Measurements from ENCODE around the gene MYEOV. TPM values are rescaled to one million over a fixed set of nuclear protein-coding genes. Genes with fewer than 3 reads are reported as not detected.

The MYEOV gene
- total and polyA plus RNA-seq, 2 of the 8 experiments (the other 6 are each of a cell fraction or from before 2014, with no cell fraction given) = 0.44 to 0.67 TPM

DNA sequence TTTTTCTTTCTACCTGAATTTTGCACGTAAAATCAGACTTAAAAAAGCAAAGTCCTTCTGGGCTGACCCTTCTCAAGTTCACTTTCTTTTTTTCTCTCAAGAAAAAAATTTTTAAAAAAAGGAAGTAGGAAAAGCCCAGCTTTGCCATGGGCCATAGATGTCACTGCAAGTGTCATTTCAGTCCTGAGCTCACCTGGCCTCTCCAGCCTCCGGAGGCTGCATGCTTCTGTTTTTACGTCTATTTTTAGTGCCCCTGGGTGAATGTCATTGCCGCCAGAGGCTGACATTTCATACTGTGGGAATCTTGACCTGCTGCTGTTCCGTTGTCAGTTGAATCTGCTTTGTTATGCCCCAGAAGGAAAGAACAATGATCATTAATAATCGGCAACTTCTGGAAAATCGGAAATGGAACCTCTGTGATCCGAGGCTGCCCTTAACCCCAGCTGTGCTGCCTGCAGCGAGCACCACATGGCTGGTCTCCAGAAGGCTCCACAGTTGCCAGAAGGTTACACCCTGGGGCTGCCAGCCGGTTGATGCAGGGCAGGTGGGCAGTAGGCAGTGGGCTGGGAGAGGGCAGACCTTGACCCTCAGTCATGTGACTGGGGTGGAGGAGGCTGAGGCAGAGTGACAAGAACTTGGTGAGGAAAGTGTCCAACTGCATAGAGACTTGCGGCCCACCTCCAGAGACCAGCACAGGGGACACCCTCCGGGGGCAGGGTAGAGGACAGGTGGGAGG lies 16.7 kb upstream of the MYEOV start:
- no peak overlapping the region for H3K4ac ChIP-seq (replicated peaks; ENCODE audit: insufficient read length, low read depth, low read length)
- peaks cover 13% of the 10 kb centered on the region for H3K23me2 ChIP-seq (ENCODE audit: low read depth, low read length)
- H3K27me3 ChIP-seq (replicated peaks in 1 of 4; ENCODE audit: control insufficient read depth in 3 of 4, extremely low read depth in 1 of 4, insufficient read depth in 3 of 4, low read length in 3 of 4) = no peaks in the 10 kb centered on the region; a peak in 3 of 7 replicates
- H4K91ac ChIP-seq (replicated peaks; ENCODE audit: insufficient read length, low read length) = no peak overlapping the region
- H4K5ac ChIP-seq (ENCODE audit: insufficient read length, low read depth, low read length) = no peak overlapping the region
- no peaks in the 10 kb centered on the region for H3K9me3 ChIP-seq (ENCODE audit: insufficient read depth in 2 of 2, low read depth in 1 of 2, low read length in 1 of 2)
- no peak overlapping the region for H4K8ac ChIP-seq (ENCODE audit: extremely low read depth, insufficient read depth, low read length)
- no peak overlapping the region for H3K23ac ChIP-seq (ENCODE audit: insufficient read length)
- H3K14ac ChIP-seq (ENCODE audit: insufficient read length) = no peak overlapping the region
- no peak overlapping the region for H3K4me2 ChIP-seq (ENCODE audit: insufficient read depth in 1 of 2, low read depth in 2 of 2, low read length in 2 of 2)
- DNase-seq (ENCODE audit: low read depth in 1 of 2, low spot score in 2 of 2) (no peak), FAIRE-seq (no peak)
- no peak overlapping the region; the same call in 1 of the 2 replicates for H2BK20ac ChIP-seq (ENCODE audit: low read length)
- WGBS, 2 experiments (ENCODE audit: extremely low coverage in 1 of 2, insufficient coverage in 1 of 2, insufficient read length in 1 of 2, insufficient replicate concordance in 2 of 2, low coverage in 1 of 2, low lambda C conversion rate in 2 of 2, missing lambda C conversion rate in 1 of 2) = 88% methylated on average over 12 of the region's 12 CpGs; no CpG with 5 or more reads in 1 of the 2 experiments
- no peaks in the 10 kb centered on the region; a peak in 1 of 7 replicates for H3K4me1 ChIP-seq (replicated peaks in 1 of 4; ENCODE audit: control insufficient read depth in 3 of 4, insufficient read depth in 4 of 4, low read length in 3 of 4)
- H3K79me1 ChIP-seq (ENCODE audit: low read depth, low read length) = no peaks in the 10 kb centered on the region
- no peak overlapping the region for H3K18ac ChIP-seq (ENCODE audit: extremely low read depth, low read length)
- H3K56ac ChIP-seq (replicated peaks; ENCODE audit: insufficient read length, low read depth, low read length) = no peak overlapping the region
- no peak overlapping the region; the same call in 1 of the 2 replicates for H2BK12ac ChIP-seq (ENCODE audit: low read depth, low read length)
- CTCF ChIA-PET (ENCODE audit: partially characterized antibody) = interaction anchor here (0.7 to 3.0 kb wide), 5 partner anchors 16 to 146 kb away, joined by 3 to 18 read pairs (median 3); partner anchors contain the start of gene MYEOV
- H2AK5ac ChIP-seq (ENCODE audit: low read depth, low read length) = no peak overlapping the region
- no peaks in the 10 kb centered on the region for H3K36me3 ChIP-seq (ENCODE audit: control insufficient read depth in 2 of 4, insufficient read depth in 4 of 4, low read length in 3 of 4)
- H3K27ac ChIP-seq (ENCODE audit: low read depth, low read length) = no peak overlapping the region
- no peak overlapping the region; a peak in 1 of 7 replicates for H3K9ac ChIP-seq (replicated peaks in 1 of 4; ENCODE audit: extremely low read depth in 1 of 4, low read depth in 3 of 4, low read length in 3 of 4)
- no peak overlapping the region for H2BK120ac ChIP-seq (replicated peaks; ENCODE audit: low read depth, low read length)
- peaks cover 0 to 3% of the 10 kb centered on the region in 2 experiments for H4K20me1 ChIP-seq (replicated peaks in 1 of 2; ENCODE audit: control insufficient read depth in 1 of 2, insufficient read depth in 2 of 2, low read length in 2 of 2)
- H2AFZ ChIP-seq (ENCODE audit: low read length) = no peak overlapping the region
- no peak overlapping the region for H2BK5ac ChIP-seq (ENCODE audit: low read depth, low read length)
- no peak overlapping the region for H3K4me3 ChIP-seq (ENCODE audit: extremely low read depth in 1 of 4, insufficient read depth in 2 of 4, low read depth in 3 of 4, low read length in 4 of 4)
- POLR2A ChIA-PET (ENCODE audit: partially characterized antibody) = no interaction called here
- no peak overlapping the region for H2BK15ac ChIP-seq (ENCODE audit: low read length)
- no peaks in the 10 kb centered on the region for H3K79me2 ChIP-seq (ENCODE audit: control insufficient read depth in 1 of 2, insufficient read depth in 2 of 2, low read length in 2 of 2)
- TF ChIP-seq SRF (IDR thresholded peaks at IDR 0.05; ENCODE audit: low read depth, low read length) (no peak), NANOG (IDR thresholded peaks at IDR 0.05; ENCODE audit: insufficient read depth, low read depth, low read length, poor library complexity, severe bottlenecking) (no peak), TEAD4 (IDR thresholded peaks at IDR 0.05; ENCODE audit: low read depth, low read length) (no peak), POLR2AphosphoS5 (IDR thresholded peaks at IDR 0.05; ENCODE audit: low read depth, low read length) (no peak), FOSL1 (IDR thresholded peaks at IDR 0.05; ENCODE audit: insufficient read depth, low read depth, low read length) (no peak), GABPA (IDR thresholded peaks at IDR 0.05; ENCODE audit: borderline replicate concordance, insufficient read depth, low read length) (no peak), GTF2F1 (IDR thresholded peaks at IDR 0.05; ENCODE audit: borderline replicate concordance, low read depth, low read length) (no peak), SAP30 (IDR thresholded peaks at IDR 0.05; ENCODE audit: insufficient read depth, insufficient replicate concordance, low read length) (no peak), SP2 (IDR thresholded peaks at IDR 0.05; ENCODE audit: low read length) (no peak), EZH2 (IDR thresholded peaks at IDR 0.05; ENCODE audit: low read depth, low read length, severe bottlenecking) (no peak)
- TF ChIP-seq, protein P1, sequence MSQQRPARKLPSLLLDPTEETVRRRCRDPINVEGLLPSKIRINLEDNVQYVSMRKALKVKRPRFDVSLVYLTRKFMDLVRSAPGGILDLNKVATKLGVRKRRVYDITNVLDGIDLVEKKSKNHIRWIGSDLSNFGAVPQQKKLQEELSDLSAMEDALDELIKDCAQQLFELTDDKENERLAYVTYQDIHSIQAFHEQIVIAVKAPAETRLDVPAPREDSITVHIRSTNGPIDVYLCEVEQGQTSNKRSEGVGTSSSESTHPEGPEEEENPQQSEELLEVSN (IDR thresholded peaks at IDR 0.05) = no peak

Measured in H1 (cell line).